ENCODE data around the gene RFC3. TPM values are rescaled to one million over a fixed set of nuclear protein-coding genes. Genes with fewer than 3 reads are reported as not detected.
A peak's percentile ranks its signal among the peaks of the same experiment; 100 is the strongest.

The RFC3 gene
- total RNA-seq, 1 donor from 2014 or later: 82.7 TPM

DNA sequence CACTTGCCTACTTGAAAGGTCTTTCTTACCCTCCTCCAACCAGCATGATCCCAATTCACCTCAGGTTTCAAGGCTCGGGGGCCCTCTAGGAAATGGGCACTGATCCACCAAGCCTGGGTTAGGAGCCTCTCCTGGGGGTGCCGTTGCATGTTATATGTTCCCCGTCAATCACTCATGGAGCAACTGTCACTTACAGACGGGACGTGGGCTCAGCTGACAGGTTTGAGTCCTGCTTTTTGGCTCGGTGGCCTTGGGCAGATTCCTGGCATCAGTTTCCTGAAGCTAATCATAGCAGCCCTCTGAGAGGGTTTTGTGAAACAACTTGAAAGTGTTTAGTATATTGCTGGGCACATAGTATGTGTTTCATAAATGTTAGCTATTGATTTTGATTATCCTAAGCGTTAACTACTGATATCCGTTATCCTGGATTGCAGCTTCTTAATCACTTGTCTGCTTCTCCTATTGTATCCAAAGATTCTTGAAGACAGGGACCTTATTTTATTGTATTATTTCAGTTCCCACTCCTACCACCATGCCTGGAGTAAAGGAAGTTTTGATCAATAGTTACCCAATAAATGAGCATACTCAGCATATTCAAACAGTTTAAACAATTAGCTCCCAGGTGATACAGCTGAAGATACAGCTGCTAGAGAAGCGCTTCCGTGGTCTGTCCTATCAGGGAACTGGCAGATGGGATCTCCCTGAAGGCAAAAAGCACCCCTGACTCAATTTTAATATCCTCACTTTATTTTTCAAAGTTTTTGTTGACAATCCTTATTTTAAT is 57.9 kb downstream of the RFC3 start:
- Histone ChIP-seq H2AFZ (replicated peaks) (no peak overlapping the region), H3K9me3 (ENCODE audit: low read depth) (no peaks in the 10 kb centered on the region), H3K36me3 (no peaks in the 10 kb centered on the region), H3K4me3 (no peak overlapping the region), H3K4me1 (no peaks in the 10 kb centered on the region), H3F3A (ENCODE audit: low read depth) (no peaks in the 10 kb centered on the region), H3K27ac (no peak overlapping the region), H4K20me1 (ENCODE audit: low read depth) (no peaks in the 10 kb centered on the region), H3K9ac (no peak overlapping the region), H3K79me2 (ENCODE audit: low read depth) (no peaks in the 10 kb centered on the region), H3K4me2 (no peak overlapping the region), H3K27me3 (no peaks in the 10 kb centered on the region)
- H3K9me3 Mint-ChIP-seq: no peaks in the 10 kb centered on the region
- peaks cover 17% of the 10 kb centered on the region for H3K4me1 Mint-ChIP-seq
- H3K27ac Mint-ChIP-seq: no peak overlapping the region
- TF ChIP-seq EZH2 (IDR thresholded peaks at IDR 0.05) (no peak), EZH2phosphoT487 (IDR thresholded peaks at IDR 0.05) (no peak)
- TF ChIP-seq, protein P1, sequence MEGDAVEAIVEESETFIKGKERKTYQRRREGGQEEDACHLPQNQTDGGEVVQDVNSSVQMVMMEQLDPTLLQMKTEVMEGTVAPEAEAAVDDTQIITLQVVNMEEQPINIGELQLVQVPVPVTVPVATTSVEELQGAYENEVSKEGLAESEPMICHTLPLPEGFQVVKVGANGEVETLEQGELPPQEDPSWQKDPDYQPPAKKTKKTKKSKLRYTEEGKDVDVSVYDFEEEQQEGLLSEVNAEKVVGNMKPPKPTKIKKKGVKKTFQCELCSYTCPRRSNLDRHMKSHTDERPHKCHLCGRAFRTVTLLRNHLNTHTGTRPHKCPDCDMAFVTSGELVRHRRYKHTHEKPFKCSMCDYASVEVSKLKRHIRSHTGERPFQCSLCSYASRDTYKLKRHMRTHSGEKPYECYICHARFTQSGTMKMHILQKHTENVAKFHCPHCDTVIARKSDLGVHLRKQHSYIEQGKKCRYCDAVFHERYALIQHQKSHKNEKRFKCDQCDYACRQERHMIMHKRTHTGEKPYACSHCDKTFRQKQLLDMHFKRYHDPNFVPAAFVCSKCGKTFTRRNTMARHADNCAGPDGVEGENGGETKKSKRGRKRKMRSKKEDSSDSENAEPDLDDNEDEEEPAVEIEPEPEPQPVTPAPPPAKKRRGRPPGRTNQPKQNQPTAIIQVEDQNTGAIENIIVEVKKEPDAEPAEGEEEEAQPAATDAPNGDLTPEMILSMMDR (IDR thresholded peaks at IDR 0.05): no peak
- DNase-seq (ENCODE audit: low spot score): no peak
- peaks cover 2% of the 10 kb centered on the region for H3K27me3 Mint-ChIP-seq (ENCODE audit: insufficient read depth, low read depth)
- peaks cover 4% of the 10 kb centered on the region for H3K36me3 Mint-ChIP-seq
- no peak overlapping the region for H3K4me3 Mint-ChIP-seq

DNA sequence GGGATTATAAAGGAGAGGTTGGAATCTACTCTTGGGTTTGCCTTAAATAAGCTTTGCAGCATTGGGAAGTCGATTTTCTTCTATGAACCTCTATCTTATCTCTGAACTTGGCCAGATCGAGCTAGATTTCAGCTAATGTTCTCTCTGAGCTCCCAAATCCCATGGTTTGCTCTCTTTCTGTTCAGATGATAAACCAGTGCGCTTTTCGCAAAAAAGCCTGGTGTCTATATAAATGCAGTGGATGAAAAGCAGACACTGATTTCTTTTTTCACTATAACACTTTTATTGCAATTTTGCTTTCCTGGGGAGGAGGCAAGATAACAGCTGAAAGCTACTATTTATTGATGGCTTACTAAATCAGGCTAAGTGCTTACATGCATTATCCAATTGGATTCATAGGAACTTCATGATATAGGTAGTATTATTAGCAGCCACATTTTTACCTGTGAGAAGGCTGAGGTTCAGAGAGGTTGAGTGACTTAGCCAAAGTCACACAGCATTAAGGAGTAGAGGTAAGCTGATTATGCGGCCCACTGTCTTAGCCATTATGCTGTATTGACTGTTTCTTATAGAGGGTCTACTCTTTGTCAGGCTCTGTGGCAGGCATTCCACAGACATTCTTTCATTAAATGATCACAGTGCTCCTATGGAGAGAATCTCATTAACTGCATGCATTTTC is 58.9 kb downstream of the RFC3 start:
- H3K4me3 Mint-ChIP-seq: no peak overlapping the region
- Histone ChIP-seq H3K27ac (no peak overlapping the region), H3K4me3 (no peak overlapping the region), H2AFZ (replicated peaks) (no peak overlapping the region), H3K4me2 (no peak overlapping the region), H3K4me1 (no peaks in the 10 kb centered on the region), H3K79me2 (ENCODE audit: low read depth) (no peaks in the 10 kb centered on the region), H3K27me3 (no peaks in the 10 kb centered on the region), H3K9me3 (ENCODE audit: low read depth) (no peaks in the 10 kb centered on the region), H3K36me3 (no peaks in the 10 kb centered on the region), H3K9ac (no peak overlapping the region), H4K20me1 (ENCODE audit: low read depth) (no peaks in the 10 kb centered on the region), H3F3A (ENCODE audit: low read depth) (no peaks in the 10 kb centered on the region)
- peaks cover 2% of the 10 kb centered on the region for H3K27me3 Mint-ChIP-seq (ENCODE audit: insufficient read depth, low read depth)
- no peak overlapping the region for H3K27ac Mint-ChIP-seq
- H3K36me3 Mint-ChIP-seq: peaks cover 11% of the 10 kb centered on the region
- H3K4me1 Mint-ChIP-seq: peaks cover 14% of the 10 kb centered on the region
- peak; percentile 9 for DNase-seq (ENCODE audit: low spot score)
- H3K9me3 Mint-ChIP-seq: peaks cover 5% of the 10 kb centered on the region
- TF ChIP-seq EZH2phosphoT487 (IDR thresholded peaks at IDR 0.05) (no peak), EZH2 (IDR thresholded peaks at IDR 0.05) (no peak)
- TF ChIP-seq, protein P1 (IDR thresholded peaks at IDR 0.05): no peak

DNA sequence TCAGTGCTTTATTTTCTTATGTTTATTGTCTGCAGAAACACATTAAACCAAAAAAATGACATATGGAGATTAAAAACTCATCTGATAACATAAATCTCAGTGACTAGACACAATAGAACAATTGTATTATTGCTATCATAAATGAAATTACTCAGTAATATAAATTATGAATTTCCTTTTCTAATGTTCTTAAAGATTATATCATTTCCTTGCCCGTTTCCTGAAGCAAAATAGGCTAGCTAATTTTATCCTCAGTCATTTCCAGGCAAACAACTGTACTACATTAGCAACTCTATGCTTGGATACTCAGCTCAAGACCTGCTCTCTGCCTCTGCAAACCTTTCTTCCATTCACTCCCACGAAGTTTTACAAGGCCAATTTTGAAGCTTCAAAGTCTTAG is 61.2 kb downstream of the RFC3 start:
- no peaks in the 10 kb centered on the region for H3K9me3 ChIP-seq (ENCODE audit: low read depth)

More for the DNA sequence above, 61.2 kb downstream of the RFC3 start:
- Histone ChIP-seq H3K27ac (no peak overlapping the region), H3K36me3 (no peaks in the 10 kb centered on the region), H2AFZ (replicated peaks) (no peak overlapping the region), H3F3A (ENCODE audit: low read depth) (no peaks in the 10 kb centered on the region), H3K4me1 (no peaks in the 10 kb centered on the region), H3K27me3 (no peaks in the 10 kb centered on the region), H3K4me3 (no peak overlapping the region), H3K9ac (no peak overlapping the region), H4K20me1 (ENCODE audit: low read depth) (no peaks in the 10 kb centered on the region), H3K79me2 (ENCODE audit: low read depth) (no peaks in the 10 kb centered on the region), H3K4me2 (no peak overlapping the region)
- DNase-seq (ENCODE audit: low spot score): no peak
- H3K9me3 Mint-ChIP-seq: peaks cover 5% of the 10 kb centered on the region
- H3K36me3 Mint-ChIP-seq: peaks cover 17% of the 10 kb centered on the region
- H3K4me3 Mint-ChIP-seq: no peak overlapping the region
- H3K27ac Mint-ChIP-seq: no peak overlapping the region
- peaks cover 25% of the 10 kb centered on the region for H3K4me1 Mint-ChIP-seq
- H3K27me3 Mint-ChIP-seq (ENCODE audit: insufficient read depth, low read depth): no peaks in the 10 kb centered on the region
- no peak for TF ChIP-seq EZH2 (IDR thresholded peaks at IDR 0.05)
- no peak for TF ChIP-seq EZH2phosphoT487 (IDR thresholded peaks at IDR 0.05)
- TF ChIP-seq, protein P1 (IDR thresholded peaks at IDR 0.05): no peak

Measured in neural progenitor cell (in vitro differentiated cells).